ENCODE data around the gene SMPD4. TPM values are rescaled to one million over a fixed set of nuclear protein-coding genes. Genes with fewer than 3 reads are reported as not detected.

SMPD4 gene
- total and polyA plus RNA-seq, 2 of the 8 experiments (the other 6 are each of a cell fraction or from before 2014, with no cell fraction given): 102 to 106 TPM

DNA sequence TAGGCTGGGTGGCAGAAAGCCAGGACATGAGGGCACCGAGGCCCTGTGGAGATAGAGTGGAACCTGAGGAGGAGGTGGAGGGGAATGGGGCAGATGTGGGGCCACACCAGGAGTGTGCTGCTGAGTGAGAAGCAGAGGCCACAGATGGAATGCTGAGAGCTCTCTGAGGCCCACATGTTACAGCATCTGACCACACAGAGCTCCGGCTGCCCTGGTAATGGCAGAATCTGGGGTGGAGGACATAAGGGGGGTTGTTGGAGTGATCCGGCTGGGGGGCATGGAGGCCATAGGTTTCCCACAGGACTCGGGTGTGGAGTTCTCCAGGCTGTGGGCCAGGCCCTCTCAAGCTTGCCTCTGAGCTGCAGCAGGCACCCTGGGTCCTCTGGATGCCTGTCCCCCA, 4.5 kb upstream of the SMPD4 start:
- Histone ChIP-seq H2BK12ac (ENCODE audit: low read depth, low read length) (no peak overlapping the region), H3K23me2 (ENCODE audit: low read depth, low read length) (peaks cover 2% of the 10 kb centered on the region; the same call in 1 of the 2 replicates), H2AFZ (ENCODE audit: low read length) (no peak overlapping the region), H3K18ac (ENCODE audit: extremely low read depth, low read length) (no peak overlapping the region), H3K14ac (ENCODE audit: insufficient read length) (no peak overlapping the region), H3K79me1 (ENCODE audit: low read depth, low read length) (no peaks in the 10 kb centered on the region), H3K56ac (replicated peaks; ENCODE audit: insufficient read length, low read depth, low read length) (no peak overlapping the region), H3K27me3 (replicated peaks in 1 of 4; ENCODE audit: control insufficient read depth in 3 of 4, extremely low read depth in 1 of 4, insufficient read depth in 3 of 4, low read length in 3 of 4) (no peaks in the 10 kb centered on the region), H4K91ac (replicated peaks; ENCODE audit: insufficient read length, low read length) (no peak overlapping the region), H3K4me3 (ENCODE audit: extremely low read depth in 1 of 4, insufficient read depth in 2 of 4, low read depth in 3 of 4, low read length in 4 of 4) (no peak overlapping the region), H2BK5ac (ENCODE audit: low read depth, low read length) (no peak overlapping the region), H2BK120ac (replicated peaks; ENCODE audit: low read depth, low read length) (no peak overlapping the region), H3K79me2 (ENCODE audit: control insufficient read depth in 1 of 2, insufficient read depth in 2 of 2, low read length in 2 of 2) (peaks cover 3 to 8% of the 10 kb centered on the region in 2 experiments), H2BK15ac (ENCODE audit: low read length) (no peak overlapping the region), H4K8ac (ENCODE audit: extremely low read depth, insufficient read depth, low read length) (no peak overlapping the region), H3K9me3 (ENCODE audit: insufficient read depth in 2 of 2, low read depth in 1 of 2, low read length in 1 of 2) (no peaks in the 10 kb centered on the region), H2BK20ac (ENCODE audit: low read length) (no peak overlapping the region), H3K36me3 (ENCODE audit: control insufficient read depth in 2 of 4, insufficient read depth in 4 of 4, low read length in 3 of 4) (peaks cover 0 to 4% (median 0%) of the 10 kb centered on the region in 4 experiments; a peak in 1 of 8 replicates), H3K4me2 (ENCODE audit: insufficient read depth in 1 of 2, low read depth in 2 of 2, low read length in 2 of 2) (no peak overlapping the region), H2AK5ac (ENCODE audit: low read depth, low read length) (no peak overlapping the region), H4K20me1 (replicated peaks in 1 of 2; ENCODE audit: control insufficient read depth in 1 of 2, insufficient read depth in 2 of 2, low read length in 2 of 2) (no peaks in the 10 kb centered on the region), H3K4ac (replicated peaks; ENCODE audit: insufficient read length, low read depth, low read length) (no peak overlapping the region), H3K23ac (ENCODE audit: insufficient read length) (no peak overlapping the region), H4K5ac (ENCODE audit: insufficient read length, low read depth, low read length) (no peak overlapping the region), H3K27ac (ENCODE audit: low read depth, low read length) (no peak overlapping the region), H3K4me1 (replicated peaks in 1 of 4; ENCODE audit: control insufficient read depth in 3 of 4, insufficient read depth in 4 of 4, low read length in 3 of 4) (peaks cover 0 to 7% (median 3%) of the 10 kb centered on the region in 4 experiments; a peak in 4 of 7 replicates), H3K9ac (replicated peaks in 1 of 4; ENCODE audit: extremely low read depth in 1 of 4, low read depth in 3 of 4, low read length in 3 of 4) (no peak overlapping the region)
- ChIA-PET POLR2A (ENCODE audit: partially characterized antibody) (interaction anchor here (1.1 kb wide), 1 partner anchor 1303 kb away, joined by 6 read pairs; no protein-coding TSS in a partner anchor), CTCF (ENCODE audit: partially characterized antibody) (interaction anchor here (2.6 kb wide), 1 partner anchor 146 kb away, joined by 9 read pairs; no protein-coding TSS in a partner anchor)
- DNase-seq (ENCODE audit: low read depth in 1 of 2, low spot score in 2 of 2) (no peak), FAIRE-seq (no peak)
- WGBS, 2 experiments (ENCODE audit: extremely low coverage in 1 of 2, insufficient coverage in 1 of 2, insufficient read length in 1 of 2, insufficient replicate concordance in 2 of 2, low coverage in 1 of 2, low lambda C conversion rate in 2 of 2, missing lambda C conversion rate in 1 of 2): 92% methylated on average over 4 of the region's 4 CpGs; no CpG with 5 or more reads in 1 of the 2 experiments
- no peak for TF ChIP-seq SUZ12 (IDR thresholded peaks at IDR 0.05; ENCODE audit: low read length)
- TF ChIP-seq SAP30 (IDR thresholded peaks at IDR 0.05; ENCODE audit: insufficient read depth, insufficient replicate concordance, low read length): no peak
- no peak for TF ChIP-seq CBX5 (IDR thresholded peaks at IDR 0.05; ENCODE audit: low read depth, low read length)
- no peak for TF ChIP-seq SIRT6 (IDR thresholded peaks at IDR 0.05; ENCODE audit: low read length)
- TF ChIP-seq FOSL1 (IDR thresholded peaks at IDR 0.05; ENCODE audit: insufficient read depth, low read depth, low read length): no peak
- TF ChIP-seq, protein P1, sequence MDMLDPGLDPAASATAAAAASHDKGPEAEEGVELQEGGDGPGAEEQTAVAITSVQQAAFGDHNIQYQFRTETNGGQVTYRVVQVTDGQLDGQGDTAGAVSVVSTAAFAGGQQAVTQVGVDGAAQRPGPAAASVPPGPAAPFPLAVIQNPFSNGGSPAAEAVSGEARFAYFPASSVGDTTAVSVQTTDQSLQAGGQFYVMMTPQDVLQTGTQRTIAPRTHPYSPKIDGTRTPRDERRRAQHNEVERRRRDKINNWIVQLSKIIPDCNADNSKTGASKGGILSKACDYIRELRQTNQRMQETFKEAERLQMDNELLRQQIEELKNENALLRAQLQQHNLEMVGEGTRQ (IDR thresholded peaks at IDR 0.05; ENCODE audit: low read length): no peak
- no peak for TF ChIP-seq GTF2F1 (IDR thresholded peaks at IDR 0.05; ENCODE audit: borderline replicate concordance, low read depth, low read length)
- TF ChIP-seq ZNF274 (IDR thresholded peaks at IDR 0.05; ENCODE audit: borderline replicate concordance, extremely low read depth, low read length): no peak
- TF ChIP-seq SP4 (IDR thresholded peaks at IDR 0.05; ENCODE audit: low read length): no peak
- no peak for TF ChIP-seq EP300 (IDR thresholded peaks at IDR 0.05; ENCODE audit: borderline replicate concordance in 1 of 2, low read depth in 2 of 2, low read length in 2 of 2)
